Nephron progenitor cell (in vitro differentiated cells): Measurements from ENCODE around the gene CHST9.
A peak's percentile ranks its signal among the peaks of the same experiment; 100 is the strongest.
"Not testable (repeated sequence)": the region's sequence is repeated elsewhere in the genome, so short reads cannot be mapped to it uniquely, and the experiment has no call there.

ENCODE experiments used
- DNase-seq: peaks from one replicate; pipeline ENCODE4 v3.0.0; 2021
- H3K27ac Mint-ChIP-seq: 2 replicates; pipeline ENCODE4 v1.8.0; 2021; ENCODE audit warnings: mild to moderate bottlenecking, moderate library complexity, mixed read lengths
- H3K27me3 Mint-ChIP-seq: 2 replicates; pipeline ENCODE4 v1.8.0; 2021; ENCODE audit warnings: mild to moderate bottlenecking, low read depth, mixed read lengths; ENCODE audit not compliant: poor library complexity
- H3K36me3 Mint-ChIP-seq: 2 replicates; pipeline ENCODE4 v1.8.0; 2021; ENCODE audit warnings: low read depth, mixed read lengths
- H3K4me1 Mint-ChIP-seq: 2 replicates; pipeline ENCODE4 v1.8.0; 2021; ENCODE audit warnings: mixed read lengths
- H3K4me3 Mint-ChIP-seq: 2 replicates; pipeline ENCODE4 v1.8.0; 2021; ENCODE audit warnings: mild to moderate bottlenecking, moderate library complexity, mixed read lengths
- H3K9me3 Mint-ChIP-seq: 2 replicates; pipeline ENCODE4 v1.8.0; 2021; ENCODE audit warnings: mild to moderate bottlenecking, moderate library complexity, mixed read lengths
- CTCF ChIP-seq: fragments of 200-600 bp; sonication (generic); IDR thresholded peaks from 2 replicates; pipeline ENCODE4 v1.5.0; 2021; ENCODE audit warnings: antibody characterized with exemption

The CHST9 gene

GRCh38 chr18:26943906-26944305 is 241.2 kb downstream of the CHST9 start:
- DNase-seq, result no peak
- H3K4me1 Mint-ChIP-seq, result no peaks in the 10 kb centered on the region
- TF ChIP-seq CTCF, result no peak
- H3K4me3 Mint-ChIP-seq, result no peak overlapping the region
- H3K36me3 Mint-ChIP-seq, result no peaks in the 10 kb centered on the region
- H3K27ac Mint-ChIP-seq, result no peak overlapping the region
- H3K27me3 Mint-ChIP-seq, result peaks cover 6% of the 10 kb centered on the region
- H3K9me3 Mint-ChIP-seq, result peaks cover 18% of the 10 kb centered on the region

- Mint-ChIP-seq H3K4me3 (no peak overlapping the region), H3K27me3 (peaks cover 6% of the 10 kb centered on the region), H3K27ac (no peak overlapping the region), H3K36me3 (no peaks in the 10 kb centered on the region), H3K9me3 (peaks cover 8% of the 10 kb centered on the region), H3K4me1 (no peaks in the 10 kb centered on the region)
- no peak for DNase-seq
- TF ChIP-seq CTCF, result no peak
Measured at GRCh38 chr18:26941584-26941983, 243.5 kb downstream of the CHST9 start.

- no peak overlapping the region for H3K27ac Mint-ChIP-seq
- no peak overlapping the region for H3K4me3 Mint-ChIP-seq
- no peaks in the 10 kb centered on the region for H3K36me3 Mint-ChIP-seq
- no peaks in the 10 kb centered on the region for H3K4me1 Mint-ChIP-seq
- no peak for DNase-seq
- peaks cover 6% of the 10 kb centered on the region for H3K27me3 Mint-ChIP-seq
- no peak for TF ChIP-seq CTCF
- peaks cover 1% of the 10 kb centered on the region for H3K9me3 Mint-ChIP-seq
Measured at GRCh38 chr18:26940744-26941398, 244.2 kb downstream of the CHST9 start.

GRCh38 chr18:26931659-26932058 is 253.4 kb downstream of the CHST9 start:
- Mint-ChIP-seq H3K4me1 (peaks cover 16% of the 10 kb centered on the region), H3K27ac (no peak overlapping the region), H3K4me3 (no peak overlapping the region), H3K9me3 (no peaks in the 10 kb centered on the region), H3K36me3 (no peaks in the 10 kb centered on the region), H3K27me3 (peaks cover 15% of the 10 kb centered on the region)
- no peak for TF ChIP-seq CTCF
- no peak for DNase-seq

- Mint-ChIP-seq H3K4me3 (no peak overlapping the region), H3K9me3 (no peaks in the 10 kb centered on the region), H3K4me1 (peaks cover 16% of the 10 kb centered on the region), H3K27me3 (peaks cover 15% of the 10 kb centered on the region), H3K27ac (no peak overlapping the region), H3K36me3 (no peaks in the 10 kb centered on the region)
- no peak for DNase-seq
- TF ChIP-seq CTCF, result no peak
Measured at GRCh38 chr18:26930630-26931029, 254.5 kb downstream of the CHST9 start.

- no peak for TF ChIP-seq CTCF
- no peak for DNase-seq
- Mint-ChIP-seq H3K27me3 (peaks cover 12% of the 10 kb centered on the region), H3K4me1 (peaks cover 16% of the 10 kb centered on the region), H3K4me3 (no peak overlapping the region), H3K27ac (no peak overlapping the region), H3K9me3 (no peaks in the 10 kb centered on the region), H3K36me3 (no peaks in the 10 kb centered on the region)
Measured at GRCh38 chr18:26928670-26929313, 256.3 kb downstream of the CHST9 start.

GRCh38 chr18:26927822-26928221 is 257.3 kb downstream of the CHST9 start:
- peaks cover 12% of the 10 kb centered on the region for H3K27me3 Mint-ChIP-seq
- DNase-seq, H3K4me3 Mint-ChIP-seq, H3K9me3 Mint-ChIP-seq, H3K36me3 Mint-ChIP-seq: not testable (repeated sequence)
- H3K27ac Mint-ChIP-seq, result peak overlapping the region; percentile 91
- peaks cover 16% of the 10 kb centered on the region for H3K4me1 Mint-ChIP-seq
